Skeletal muscle tissue (tissue), 4 donors: ENCODE results near the gene SYTL3. TPM values are rescaled to one million over a fixed set of nuclear protein-coding genes. Genes with fewer than 3 reads are reported as not detected.
A peak's percentile ranks its signal among the peaks of the same experiment; 100 is the strongest.
"Not testable (repeated sequence)": the region's sequence is repeated elsewhere in the genome, so short reads cannot be mapped to it uniquely, and the experiment has no call there.

Experiments
- H3K27ac ChIP-seq: one replicate; pipeline ENCODE4 v1.7.0; 2013; ENCODE audit warnings: mild to moderate bottlenecking, low read depth, low read length, inconsistent platforms
- H3K27me3 ChIP-seq, 3 donors: one replicate each; pipeline ENCODE4 v1.7.0; 2013; ENCODE audit warnings: low read length in 3 of 3; ENCODE audit not compliant: control insufficient read depth in 3 of 3, insufficient read depth in 3 of 3
- H3K36me3 ChIP-seq, 3 donors: one replicate each; pipeline ENCODE4 v1.7.0; 2013; ENCODE audit warnings: low read length in 3 of 3; ENCODE audit not compliant: control insufficient read depth in 3 of 3, insufficient read depth in 3 of 3
- H3K4me1 ChIP-seq, 3 donors: one replicate each; pipeline ENCODE4 v1.7.0; 2013; ENCODE audit warnings: low read length in 3 of 3, mild to moderate bottlenecking in 3 of 3; ENCODE audit not compliant: control insufficient read depth in 3 of 3, insufficient read depth in 3 of 3
- H3K4me3 ChIP-seq, 3 donors: one replicate each; pipeline ENCODE4 v1.7.0; 2013; ENCODE audit warnings: low read length in 3 of 3
- H3K9ac ChIP-seq, 3 donors: one replicate each; pipeline ENCODE4 v1.7.0; 2013; ENCODE audit warnings: low read length in 3 of 3, mild to moderate bottlenecking in 3 of 3, moderate library complexity in 2 of 3, low read depth in 1 of 3
- H3K9me3 ChIP-seq, 3 donors: one replicate each; pipeline ENCODE4 v1.7.0; 2013; ENCODE audit warnings: low read length in 3 of 3; ENCODE audit not compliant: control insufficient read depth in 3 of 3
- total RNA-seq: library from RNA; depleted of rRNA; stranded (reverse); fragments of >200 nt; gene quantifications from one replicate; pipeline ENCODE4 v1.2.3, GENCODE V29; 2014
- donor health status: Osteomylitis.

SYTL3 gene
- total RNA-seq, 1 donor from 2014 or later: 5.7 TPM

DNA sequence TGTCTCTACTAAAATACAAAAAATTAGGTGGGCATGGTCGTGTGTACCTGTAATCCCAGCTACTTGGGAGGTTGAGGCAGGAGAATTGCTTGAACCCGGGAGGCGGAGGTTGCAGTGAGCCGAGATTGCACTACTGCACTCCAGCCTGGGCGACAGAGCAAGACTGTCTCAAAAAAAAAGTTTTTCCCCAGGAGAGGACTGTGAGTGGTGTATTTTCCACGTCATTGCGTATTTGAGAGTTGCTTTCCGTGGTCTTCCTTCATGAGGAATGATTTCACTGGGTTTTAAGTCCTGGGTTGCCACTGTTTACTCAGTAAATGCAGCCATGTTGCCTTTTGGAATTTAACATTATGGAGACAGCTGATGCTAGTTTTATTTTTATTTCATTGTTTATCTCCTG, 22.3 kb downstream of the SYTL3 start:
- H3K9ac ChIP-seq, H3K4me3 ChIP-seq, H3K36me3 ChIP-seq, H3K27me3 ChIP-seq, H3K27ac ChIP-seq, H3K9me3 ChIP-seq: not testable (repeated sequence)
- H3K4me1 ChIP-seq: peaks cover 5 to 16% (median 8%) of the 10 kb centered on the region in 3 donors

DNA sequence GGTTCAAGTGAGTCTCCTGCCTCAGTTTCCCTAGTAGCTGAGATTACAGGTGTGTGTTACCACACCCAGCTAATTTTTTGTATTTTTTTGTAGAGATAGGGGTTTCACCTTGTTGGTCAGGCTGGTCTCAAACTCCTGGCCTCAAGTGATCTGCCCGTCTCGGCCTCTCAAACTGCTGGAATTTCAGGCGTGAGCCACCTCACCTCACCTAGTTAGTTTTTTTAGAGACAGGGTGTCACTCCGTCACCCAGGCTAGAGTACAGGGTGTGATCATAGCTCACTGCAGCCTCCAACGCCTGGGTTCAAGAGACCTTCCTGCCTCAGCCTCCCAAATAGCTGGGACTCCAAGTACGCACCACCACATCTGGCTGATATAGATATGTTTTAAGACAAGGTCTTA, 22.9 kb downstream of the SYTL3 start:
- Histone ChIP-seq H3K27ac (no peak overlapping the region), H3K4me1 (peaks cover 0 to 13% (median 2%) of the 10 kb centered on the region in 3 donors), H3K4me3 (no peak overlapping the region), H3K9ac (no peak overlapping the region), H3K36me3 (peaks cover 0 to 2% (median 0%) of the 10 kb centered on the region in 3 donors), H3K9me3 (no peaks in the 10 kb centered on the region), H3K27me3 (no peaks in the 10 kb centered on the region)

- Histone ChIP-seq H3K4me3 (no peak overlapping the region), H3K4me1 (peaks cover 0 to 3% (median 0%) of the 10 kb centered on the region in 3 donors), H3K27ac (no peak overlapping the region), H3K9me3 (no peaks in the 10 kb centered on the region), H3K36me3 (peaks cover 0 to 2% (median 0%) of the 10 kb centered on the region in 3 donors), H3K9ac (no peak overlapping the region), H3K27me3 (no peaks in the 10 kb centered on the region)
Observed at GRCh38 chr6:158674342-158675131, 24.7 kb downstream of the SYTL3 start.

GRCh38 chr6:158677094-158677493, 27.2 kb downstream of the SYTL3 start:
- not testable (repeated sequence) for H3K27me3 ChIP-seq, H3K9ac ChIP-seq, H3K36me3 ChIP-seq, H3K27ac ChIP-seq, H3K9me3 ChIP-seq, H3K4me3 ChIP-seq, H3K4me1 ChIP-seq

- no peaks in the 10 kb centered on the region for H3K27me3 ChIP-seq
- no peak overlapping the region for H3K9ac ChIP-seq
- H3K36me3 ChIP-seq: peaks cover 0 to 2% (median 0%) of the 10 kb centered on the region in 3 donors
- H3K4me1 ChIP-seq: no peaks in the 10 kb centered on the region
- no peaks in the 10 kb centered on the region for H3K9me3 ChIP-seq
- H3K4me3 ChIP-seq: no peak overlapping the region
- H3K27ac ChIP-seq: no peak overlapping the region
Observed at GRCh38 chr6:158677906-158678578, 28.2 kb downstream of the SYTL3 start.

GRCh38 chr6:158680015-158680414, 30.2 kb downstream of the SYTL3 start:
- Histone ChIP-seq H3K27ac (no peak overlapping the region), H3K4me3 (no peak overlapping the region), H3K27me3 (no peaks in the 10 kb centered on the region), H3K9me3 (no peaks in the 10 kb centered on the region), H3K4me1 (peaks cover 3% of the 10 kb centered on the region in 3 donors), H3K9ac (no peak overlapping the region), H3K36me3 (peaks cover 0 to 3% (median 0%) of the 10 kb centered on the region in 3 donors)

DNA sequence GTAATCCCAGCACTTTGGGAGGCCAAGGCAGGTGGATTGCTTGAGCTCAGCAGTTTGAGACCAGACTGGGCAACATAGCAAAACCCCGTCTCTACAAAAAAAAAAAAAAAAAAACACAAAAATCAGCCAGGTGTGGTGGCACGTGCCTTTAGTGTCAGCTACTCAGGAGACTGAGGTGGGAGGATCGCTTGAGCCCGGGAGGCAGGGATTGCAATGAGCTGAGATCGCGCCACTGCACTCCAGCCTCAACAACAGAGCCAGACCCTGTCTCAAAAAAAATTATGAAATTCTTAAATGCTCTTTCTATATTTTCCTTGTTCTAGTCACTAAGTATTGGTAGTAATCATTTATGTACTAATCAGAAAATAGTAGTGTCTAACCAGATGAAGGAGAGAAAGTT, 30.6 kb downstream of the SYTL3 start:
- Histone ChIP-seq H3K27me3 (no peaks in the 10 kb centered on the region), H3K9ac (no peak overlapping the region), H3K9me3 (no peaks in the 10 kb centered on the region), H3K27ac (no peak overlapping the region), H3K4me1 (peaks cover 3 to 4% (median 3%) of the 10 kb centered on the region in 3 donors), H3K36me3 (peaks cover 0 to 3% (median 0%) of the 10 kb centered on the region in 3 donors), H3K4me3 (no peak overlapping the region)

DNA sequence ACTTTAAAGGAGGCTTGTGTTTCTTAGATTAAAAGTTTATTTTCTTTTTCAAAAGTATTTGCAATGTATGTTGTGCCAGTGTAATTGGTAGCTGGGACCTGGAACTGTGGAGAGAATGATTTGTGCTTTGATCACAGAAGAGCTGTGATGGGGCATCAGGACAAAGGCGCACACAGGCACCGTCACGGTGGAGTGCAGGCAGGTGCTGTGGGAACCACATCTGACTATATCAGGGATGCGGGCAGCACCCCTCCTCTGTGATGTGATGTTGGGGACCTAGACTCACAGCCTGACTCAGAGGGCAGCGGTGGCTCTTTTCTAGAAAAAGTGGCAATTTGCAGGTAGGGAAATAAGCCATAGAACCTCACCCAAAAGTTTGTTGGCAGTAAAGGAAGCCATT, 34.5 kb downstream of the SYTL3 start:
- Histone ChIP-seq H3K36me3 (peaks cover 0 to 5% (median 0%) of the 10 kb centered on the region in 3 donors), H3K27ac (no peak overlapping the region), H3K4me1 (peaks cover 3 to 4% (median 3%) of the 10 kb centered on the region in 3 donors), H3K27me3 (no peaks in the 10 kb centered on the region), H3K9ac (no peak overlapping the region), H3K9me3 (no peaks in the 10 kb centered on the region), H3K4me3 (no peak overlapping the region)

- Histone ChIP-seq H3K4me3 (no peak overlapping the region), H3K27me3 (no peaks in the 10 kb centered on the region), H3K27ac (no peak overlapping the region), H3K9me3 (no peaks in the 10 kb centered on the region), H3K4me1 (peaks cover 3 to 4% (median 3%) of the 10 kb centered on the region in 3 donors), H3K36me3 (peaks cover 0 to 5% (median 0%) of the 10 kb centered on the region in 3 donors), H3K9ac (peak overlapping the region in 1 of 3 donors; percentile 3)
Observed at GRCh38 chr6:158684745-158685324, 35.0 kb downstream of the SYTL3 start.

GRCh38 chr6:158686311-158686710, 36.5 kb downstream of the SYTL3 start:
- Histone ChIP-seq H3K27me3 (no peaks in the 10 kb centered on the region), H3K4me1 (peaks cover 3 to 4% (median 3%) of the 10 kb centered on the region in 3 donors), H3K4me3 (no peak overlapping the region), H3K9me3 (no peaks in the 10 kb centered on the region), H3K9ac (no peak overlapping the region), H3K27ac (no peak overlapping the region), H3K36me3 (peaks cover 0 to 5% (median 0%) of the 10 kb centered on the region in 3 donors)
